ENCODE measurements around the gene WDR18. TPM values are rescaled to one million over a fixed set of nuclear protein-coding genes. Genes with fewer than 3 reads are reported as not detected.

Gene WDR18
- total RNA-seq, 1 donor from 2014 or later, result 65.4 TPM

DNA sequence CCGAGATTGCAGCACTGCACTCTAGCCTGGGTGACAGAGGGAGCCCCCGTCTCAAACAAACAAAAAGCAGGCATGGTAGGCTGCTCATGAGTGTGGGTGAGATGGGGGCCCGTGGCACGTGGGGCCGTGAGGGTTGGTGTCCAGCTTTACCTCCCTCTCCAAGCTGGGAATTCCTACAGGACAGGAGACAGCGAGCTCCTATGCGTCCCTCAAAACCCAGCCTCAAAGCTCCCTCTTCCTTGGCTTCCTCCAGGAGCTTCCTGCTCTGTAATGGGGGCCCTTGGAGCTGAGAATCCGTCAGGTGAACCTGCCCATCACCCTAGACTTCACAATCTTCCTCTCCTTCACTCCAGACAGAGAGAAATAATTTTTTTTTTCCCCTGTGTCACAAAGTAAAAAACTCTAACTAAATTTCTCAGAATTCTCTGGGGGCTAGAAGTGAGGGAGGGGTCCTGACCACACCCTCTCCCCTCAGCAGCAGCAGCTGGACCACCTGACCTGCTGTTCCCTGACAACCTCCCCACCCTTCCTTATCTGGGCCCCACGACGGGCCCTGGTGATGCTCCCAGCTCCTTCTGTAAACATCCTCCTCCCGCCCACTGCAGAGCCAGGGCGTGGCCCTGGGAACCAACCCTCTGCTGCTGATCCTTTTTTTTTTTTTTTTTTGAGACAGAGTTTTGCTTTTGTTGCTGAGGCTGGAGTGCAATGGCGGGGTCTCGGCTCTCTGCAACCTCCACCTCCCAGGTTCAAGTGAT, 22.1 kb upstream of the WDR18 start:
- no peaks in the 10 kb centered on the region for H3K9me3 Mint-ChIP-seq
- peak overlapping the region; percentile 98 for H3K27ac Mint-ChIP-seq
- H3K4me1 Mint-ChIP-seq (ENCODE audit: unreplicated experiment), result peaks cover 17% of the 10 kb centered on the region
- H3K27me3 Mint-ChIP-seq, result no peaks in the 10 kb centered on the region
- H3K4me3 Mint-ChIP-seq, result peak overlapping the region; percentile 75
- TF ChIP-seq, protein P1, sequence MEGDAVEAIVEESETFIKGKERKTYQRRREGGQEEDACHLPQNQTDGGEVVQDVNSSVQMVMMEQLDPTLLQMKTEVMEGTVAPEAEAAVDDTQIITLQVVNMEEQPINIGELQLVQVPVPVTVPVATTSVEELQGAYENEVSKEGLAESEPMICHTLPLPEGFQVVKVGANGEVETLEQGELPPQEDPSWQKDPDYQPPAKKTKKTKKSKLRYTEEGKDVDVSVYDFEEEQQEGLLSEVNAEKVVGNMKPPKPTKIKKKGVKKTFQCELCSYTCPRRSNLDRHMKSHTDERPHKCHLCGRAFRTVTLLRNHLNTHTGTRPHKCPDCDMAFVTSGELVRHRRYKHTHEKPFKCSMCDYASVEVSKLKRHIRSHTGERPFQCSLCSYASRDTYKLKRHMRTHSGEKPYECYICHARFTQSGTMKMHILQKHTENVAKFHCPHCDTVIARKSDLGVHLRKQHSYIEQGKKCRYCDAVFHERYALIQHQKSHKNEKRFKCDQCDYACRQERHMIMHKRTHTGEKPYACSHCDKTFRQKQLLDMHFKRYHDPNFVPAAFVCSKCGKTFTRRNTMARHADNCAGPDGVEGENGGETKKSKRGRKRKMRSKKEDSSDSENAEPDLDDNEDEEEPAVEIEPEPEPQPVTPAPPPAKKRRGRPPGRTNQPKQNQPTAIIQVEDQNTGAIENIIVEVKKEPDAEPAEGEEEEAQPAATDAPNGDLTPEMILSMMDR (conservative IDR thresholded peaks at IDR 0.05), result no peak
- no peak for DNase-seq (ENCODE audit: extremely low spot score, unreplicated experiment)
- H3K36me3 Mint-ChIP-seq, result peaks cover 15% of the 10 kb centered on the region

GRCh38 chr19:962683-963400, 21.3 kb upstream of the WDR18 start:
- Mint-ChIP-seq H3K27ac (peak overlapping the region; percentile 98), H3K4me3 (peak overlapping the region; percentile 51), H3K4me1 (ENCODE audit: unreplicated experiment) (peaks cover 17% of the 10 kb centered on the region), H3K27me3 (no peaks in the 10 kb centered on the region), H3K9me3 (no peaks in the 10 kb centered on the region), H3K36me3 (peaks cover 19% of the 10 kb centered on the region)
- DNase-seq (ENCODE audit: extremely low spot score, unreplicated experiment), result no peak
- TF ChIP-seq, protein P1 (conservative IDR thresholded peaks at IDR 0.05), result no peak

- Mint-ChIP-seq H3K27me3 (no peaks in the 10 kb centered on the region), H3K4me1 (ENCODE audit: unreplicated experiment) (peaks cover 17% of the 10 kb centered on the region), H3K9me3 (no peaks in the 10 kb centered on the region), H3K4me3 (peak overlapping the region; percentile 51), H3K36me3 (peaks cover 22% of the 10 kb centered on the region), H3K27ac (peak overlapping the region; percentile 56)
- no peak for DNase-seq (ENCODE audit: extremely low spot score, unreplicated experiment)
- TF ChIP-seq, protein P1 (conservative IDR thresholded peaks at IDR 0.05), result no peak
Measured at GRCh38 chr19:963486-963951, 20.6 kb upstream of the WDR18 start.

- no peak overlapping the region for H3K4me3 Mint-ChIP-seq
- H3K36me3 Mint-ChIP-seq, result peaks cover 19% of the 10 kb centered on the region
- H3K9me3 Mint-ChIP-seq, result no peaks in the 10 kb centered on the region
- H3K27ac Mint-ChIP-seq, result no peak overlapping the region
- DNase-seq (ENCODE audit: extremely low spot score, unreplicated experiment), result no peak
- H3K27me3 Mint-ChIP-seq, result no peaks in the 10 kb centered on the region
- peaks cover 13% of the 10 kb centered on the region for H3K4me1 Mint-ChIP-seq (ENCODE audit: unreplicated experiment)
- TF ChIP-seq, protein P1 (conservative IDR thresholded peaks at IDR 0.05), result no peak
Measured at GRCh38 chr19:964116-964520, 20.0 kb upstream of the WDR18 start.

- Mint-ChIP-seq H3K27me3 (no peaks in the 10 kb centered on the region), H3K36me3 (peaks cover 16% of the 10 kb centered on the region), H3K27ac (no peak overlapping the region), H3K9me3 (no peaks in the 10 kb centered on the region), H3K4me3 (peak overlapping the region; percentile 28), H3K4me1 (ENCODE audit: unreplicated experiment) (peaks cover 9% of the 10 kb centered on the region)
- TF ChIP-seq, protein P1 (conservative IDR thresholded peaks at IDR 0.05), result no peak
- no peak for DNase-seq (ENCODE audit: extremely low spot score, unreplicated experiment)
Measured at GRCh38 chr19:964761-965694, 19.1 kb upstream of the WDR18 start.
